Activated naive CD8-positive, alpha-beta T cell treated with anti-CD3 and anti-CD28 coated beads for 36 hours (primary cell): ENCODE results near the gene DNAJB13. TPM values are rescaled to one million over a fixed set of nuclear protein-coding genes. Genes with fewer than 3 reads are reported as not detected.
A peak's percentile ranks its signal among the peaks of the same experiment; 100 is the strongest.

Experiments
- DNase-seq: peaks from one replicate; pipeline ENCODE4 v3.0.0; 2021
- H3K27ac Mint-ChIP-seq: one replicate; pipeline ENCODE4 v1.8.0; 2022; ENCODE audit warnings: mild to moderate bottlenecking, moderate library complexity, mixed read lengths
- H3K27me3 Mint-ChIP-seq: one replicate; pipeline ENCODE4 v1.8.0; 2022; ENCODE audit warnings: mild to moderate bottlenecking, mixed read lengths
- H3K36me3 Mint-ChIP-seq: one replicate; pipeline ENCODE4 v1.8.0; 2021; ENCODE audit warnings: mild to moderate bottlenecking, mixed read lengths
- H3K4me1 Mint-ChIP-seq: one replicate; pipeline ENCODE4 v1.8.0; 2021; ENCODE audit warnings: mixed read lengths
- H3K4me3 Mint-ChIP-seq: one replicate; pipeline ENCODE4 v1.8.0; 2022; ENCODE audit warnings: mild to moderate bottlenecking, moderate library complexity, mixed read lengths
- H3K9me3 Mint-ChIP-seq: one replicate; pipeline ENCODE4 v1.8.0; 2022; ENCODE audit warnings: mixed read lengths
- total RNA-seq, 2 experiments: library from RNA; stranded (reverse); gene quantifications; one replicate each; pipeline ENCODE4 v1.2.3, GENCODE V29; 2021

The DNAJB13 gene
- total RNA-seq, 2 experiments from 2014 or later = 0.18 to 0.21 TPM

- Mint-ChIP-seq H3K27me3 (no peaks in the 10 kb centered on the region), H3K4me3 (peak overlapping the region; percentile 18), H3K9me3 (no peaks in the 10 kb centered on the region), H3K36me3 (peaks cover 32% of the 10 kb centered on the region), H3K27ac (no peak overlapping the region), H3K4me1 (peaks cover 30% of the 10 kb centered on the region)
- DNase-seq = peak; percentile 69
These were observed 69.0 kb downstream of the DNAJB13 start for GRCh38 chr11:74019860-74020259.

Other genes starting within 250 kb of the DNAJB13 start
- gene RAB6A, start 190.0 kb upstream of the DNAJB13 start, total RNA-seq = 10 to 100 TPM; 54.7 to 57.3 TPM
- gene MRPL48, start 163.2 kb upstream of the DNAJB13 start, total RNA-seq = 10 to 100 TPM; 53.9 to 59.3 TPM
- gene COA4, start 74.2 kb upstream of the DNAJB13 start, total RNA-seq = 100 to 1,000 TPM; 118 to 124 TPM
- 10 to 100 TPM; 33.6 to 33.8 TPM for gene PAAF1, start 74.0 kb upstream of the DNAJB13 start, total RNA-seq
- gene UCP2, start 31.8 kb downstream of the DNAJB13 start, total RNA-seq = 100 to 1,000 TPM; 180 to 181 TPM
- gene UCP3, start 58.1 kb downstream of the DNAJB13 start, total RNA-seq = 1 to 10 TPM in 1 of 2 experiments, under 1 TPM in 1; 0.89 to 1.1 TPM
- gene C2CD3, start 220.0 kb downstream of the DNAJB13 start, total RNA-seq = 10 to 100 TPM; 24.9 to 25.3 TPM
- gene PPME1, start 220.3 kb downstream of the DNAJB13 start, total RNA-seq = 10 to 100 TPM; 40.2 to 47.4 TPM